Muscle of back (tissue), 11 donors: ENCODE measurements around the gene NT5C2. TPM values are rescaled to one million over a fixed set of nuclear protein-coding genes. Genes with fewer than 3 reads are reported as not detected.

ENCODE experiments used
- DNase-seq, 3 donors: peaks; one replicate each; pipeline versions ENCODE4 v3.0.0 to v3.0.0-alpha.2; 2013
- polyA plus RNA-seq, 10 donors: library from polyadenylated mRNA; unstranded; fragments of 120-200 nt; gene quantifications; one replicate each; pipeline ENCODE4 v1.2.1, GENCODE V29; 2013; ENCODE audit not compliant: insufficient read length in 10 of 10

NT5C2 gene
- polyA plus RNA-seq, 10 donors: 115 to 198 (median 139) TPM

GRCh38 chr10:103125323-103126267, 67.5 kb downstream of the NT5C2 start:
- no peak for DNase-seq

GRCh38 chr10:103124420-103125096, 68.5 kb downstream of the NT5C2 start:
- DNase-seq: no peak

- DNase-seq: peak in 1 of 3 donors; percentile 41
These were observed 69.6 kb downstream of the NT5C2 start for GRCh38 chr10:103123282-103124024.

- DNase-seq: no peak
These were observed 71.9 kb downstream of the NT5C2 start for GRCh38 chr10:103120977-103121735.

- DNase-seq: no peak
These were observed 72.5 kb downstream of the NT5C2 start for GRCh38 chr10:103120546-103120945.

- DNase-seq: no peak
These were observed 75.8 kb downstream of the NT5C2 start for GRCh38 chr10:103117247-103117646.

GRCh38 chr10:103114876-103115275, 78.2 kb downstream of the NT5C2 start:
- DNase-seq: no peak

GRCh38 chr10:103111918-103112877, 80.9 kb downstream of the NT5C2 start:
- peak in 1 of 3 donors; percentile 14 for DNase-seq

GRCh38 chr10:103111031-103111917, 81.8 kb downstream of the NT5C2 start:
- peak; percentile 27 to 67 (median 40) for DNase-seq

- DNase-seq: no peak
These were observed 82.7 kb downstream of the NT5C2 start for GRCh38 chr10:103110407-103110806.

- DNase-seq: no peak
These were observed 83.3 kb downstream of the NT5C2 start for GRCh38 chr10:103109821-103110220.

- no peak for DNase-seq
These were observed 86.5 kb downstream of the NT5C2 start for GRCh38 chr10:103106539-103106938.

- DNase-seq: no peak
These were observed 87.6 kb downstream of the NT5C2 start for GRCh38 chr10:103105462-103105861.

- DNase-seq: no peak
These were observed 88.4 kb downstream of the NT5C2 start for GRCh38 chr10:103104721-103105120.

GRCh38 chr10:103103989-103104388, 89.1 kb downstream of the NT5C2 start:
- no peak for DNase-seq

- DNase-seq: no peak
These were observed 90.9 kb downstream of the NT5C2 start for GRCh38 chr10:103102195-103102594.

GRCh38 chr10:103100620-103101019, 92.5 kb downstream of the NT5C2 start:
- no peak for DNase-seq

GRCh38 chr10:103098240-103098639, 94.8 kb downstream of the NT5C2 start:
- no peak for DNase-seq

- no peak for DNase-seq
These were observed 96.9 kb downstream of the NT5C2 start for GRCh38 chr10:103096130-103096529.
